HG03159 (cell line): ENCODE results near the gene PGAM5.

Source experiments
- ATAC-seq: cut with Tn5 transposase; IDR thresholded peaks from one replicate; pipeline ENCODE4 v1.9.1; 2021; ENCODE audit warnings: mild to moderate bottlenecking, moderate library complexity; ENCODE audit not compliant: unreplicated experiment

PGAM5 gene

DNA sequence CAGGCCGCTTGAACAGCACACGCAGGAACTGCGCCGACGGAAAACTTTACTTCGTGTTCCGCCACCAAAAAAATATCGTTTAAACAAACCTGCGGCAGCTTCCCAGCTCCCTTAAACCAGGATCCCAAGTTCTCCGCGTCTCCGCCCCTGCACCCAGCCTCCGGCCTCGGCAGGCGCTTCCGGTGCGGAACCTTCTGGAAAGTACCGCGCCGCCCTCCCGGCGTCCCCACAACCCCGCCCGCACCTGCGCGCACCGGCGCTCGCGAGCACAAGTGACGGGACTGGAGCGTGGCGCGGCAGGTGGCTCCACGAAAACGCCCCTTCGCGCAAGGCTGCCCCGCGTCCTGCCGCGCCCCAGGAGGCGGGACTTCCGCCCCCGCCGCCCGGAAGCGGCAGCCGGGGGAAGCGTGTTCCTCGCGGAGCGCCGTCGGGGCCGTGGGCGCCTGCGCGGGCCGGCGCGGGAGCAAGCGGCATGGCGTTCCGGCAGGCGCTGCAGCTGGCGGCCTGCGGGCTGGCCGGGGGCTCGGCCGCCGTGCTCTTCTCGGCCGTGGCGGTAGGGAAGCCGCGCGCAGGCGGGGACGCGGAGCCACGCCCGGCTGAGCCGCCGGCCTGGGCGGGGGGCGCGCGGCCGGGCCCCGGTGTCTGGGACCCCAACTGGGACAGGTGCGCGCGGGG, at the start of gene PGAM5:
Gene PGAM5 (plus strand): TSS at position 438 of the 675 bp plus-strand sequence. CDS start 35 bp downstream, at position 473.
- ATAC-seq: peak; percentile 90

- no peak for ATAC-seq
These were observed 49.6 kb upstream of the PGAM5 start for GRCh38 chr12:132660996-132661395.

DNA sequence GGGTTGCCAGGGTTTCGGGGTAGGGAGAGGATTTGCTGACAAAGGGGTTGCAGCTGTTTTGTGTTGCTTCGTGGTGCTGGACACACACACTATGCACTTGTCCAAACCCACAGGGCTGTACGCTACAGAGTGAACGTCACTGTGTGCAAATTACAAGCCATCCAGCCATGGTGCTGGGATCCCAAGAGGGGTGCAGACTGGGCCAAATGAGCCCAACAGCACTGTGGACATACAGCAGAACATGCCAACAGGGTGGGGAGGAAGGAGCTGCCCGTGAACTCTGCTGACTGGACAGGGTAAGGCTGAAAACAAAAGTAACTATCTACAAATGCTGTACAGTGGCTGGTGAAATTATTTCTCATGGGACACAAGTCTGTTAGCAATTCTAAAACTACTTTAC, 48.7 kb upstream of the PGAM5 start:
- no peak for ATAC-seq

DNA sequence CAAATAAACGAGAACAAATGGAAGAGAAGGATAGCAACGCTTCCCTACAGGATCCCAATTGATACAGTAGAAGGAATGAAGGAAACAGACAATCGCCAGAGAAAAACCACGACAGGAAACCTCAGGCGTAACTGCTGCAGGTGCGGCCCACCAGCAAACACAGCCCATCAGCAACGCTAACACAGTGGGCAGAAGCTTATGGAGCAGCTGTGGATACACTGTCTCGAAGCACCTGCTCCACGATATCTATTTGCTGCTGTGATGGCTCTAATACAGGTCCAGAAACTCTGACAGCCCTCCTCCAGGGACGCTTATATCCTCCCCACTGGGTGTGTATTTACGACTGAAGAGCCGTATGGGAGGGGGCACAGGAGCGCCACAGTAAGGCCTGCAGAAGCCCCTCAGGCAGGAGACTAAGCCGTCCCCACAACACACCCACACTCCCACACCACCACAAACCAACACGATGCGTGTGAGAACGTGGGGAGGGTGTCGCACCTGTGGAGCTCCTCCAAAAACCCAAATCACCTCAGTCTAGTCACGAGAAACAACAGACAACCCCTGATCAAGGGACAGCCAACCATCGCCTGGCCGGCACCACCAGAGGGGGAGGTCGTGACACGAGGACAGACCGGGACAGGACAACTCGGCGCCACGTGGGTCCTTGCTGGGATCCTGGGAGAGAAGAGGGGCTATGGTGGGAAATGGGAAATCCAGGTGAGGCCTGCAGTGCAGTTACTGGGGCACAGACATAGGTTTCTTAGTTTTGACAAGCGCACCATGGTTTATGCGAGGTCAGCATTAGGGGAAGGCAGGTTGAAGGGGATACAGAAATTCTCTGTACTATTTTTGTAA, 47.5 kb upstream of the PGAM5 start:
- ATAC-seq: no peak

DNA sequence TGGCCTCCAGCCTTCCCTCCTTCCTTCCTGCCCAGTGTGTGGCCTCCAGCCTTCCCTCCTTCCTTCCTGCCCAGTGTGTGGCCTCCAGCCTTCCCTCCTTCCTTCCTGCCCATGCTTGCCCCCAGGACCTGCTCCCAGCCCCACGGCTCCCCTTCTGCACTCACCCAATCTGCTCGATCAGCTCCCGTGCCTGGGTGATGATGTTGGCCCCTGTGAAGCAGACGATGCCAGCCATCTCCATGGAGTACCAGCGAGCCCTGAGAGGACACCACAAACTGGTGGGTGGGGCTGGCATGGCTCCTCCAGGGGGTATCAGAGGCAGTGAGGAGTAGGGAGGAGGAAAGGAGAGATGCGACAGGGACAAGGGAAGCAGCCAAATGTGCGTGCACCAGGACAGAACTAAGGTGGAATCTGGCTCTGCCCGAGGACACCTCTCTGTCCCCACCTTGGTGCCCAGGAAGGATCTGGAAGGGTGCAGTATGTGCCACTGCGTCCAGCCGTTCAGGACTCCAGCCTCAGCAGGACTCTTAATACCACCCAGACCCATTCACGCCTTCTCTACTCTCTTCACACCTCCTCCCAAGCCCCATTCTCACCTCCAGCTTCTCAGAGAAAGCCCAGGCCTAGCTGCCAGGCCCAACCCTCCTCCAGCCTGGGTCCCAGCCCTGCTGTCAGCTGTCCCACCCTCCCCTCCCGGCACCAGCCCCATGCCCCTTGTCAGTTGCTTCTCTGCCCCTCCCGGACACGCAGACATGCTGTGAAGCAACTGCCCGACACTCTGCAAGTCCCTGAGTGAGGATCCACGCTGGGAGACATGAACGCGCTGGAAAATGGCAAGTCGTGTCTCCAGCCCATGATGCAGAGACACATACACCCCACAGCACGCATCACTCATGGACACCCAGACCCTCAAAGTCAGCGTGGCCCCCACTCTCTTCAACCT, 46.2 kb upstream of the PGAM5 start:
- ATAC-seq: no peak

- no peak for ATAC-seq
These were observed 45.5 kb upstream of the PGAM5 start for GRCh38 chr12:132665149-132665491.

GRCh38 chr12:132665794-132666193, 44.8 kb upstream of the PGAM5 start:
- ATAC-seq: no peak

DNA sequence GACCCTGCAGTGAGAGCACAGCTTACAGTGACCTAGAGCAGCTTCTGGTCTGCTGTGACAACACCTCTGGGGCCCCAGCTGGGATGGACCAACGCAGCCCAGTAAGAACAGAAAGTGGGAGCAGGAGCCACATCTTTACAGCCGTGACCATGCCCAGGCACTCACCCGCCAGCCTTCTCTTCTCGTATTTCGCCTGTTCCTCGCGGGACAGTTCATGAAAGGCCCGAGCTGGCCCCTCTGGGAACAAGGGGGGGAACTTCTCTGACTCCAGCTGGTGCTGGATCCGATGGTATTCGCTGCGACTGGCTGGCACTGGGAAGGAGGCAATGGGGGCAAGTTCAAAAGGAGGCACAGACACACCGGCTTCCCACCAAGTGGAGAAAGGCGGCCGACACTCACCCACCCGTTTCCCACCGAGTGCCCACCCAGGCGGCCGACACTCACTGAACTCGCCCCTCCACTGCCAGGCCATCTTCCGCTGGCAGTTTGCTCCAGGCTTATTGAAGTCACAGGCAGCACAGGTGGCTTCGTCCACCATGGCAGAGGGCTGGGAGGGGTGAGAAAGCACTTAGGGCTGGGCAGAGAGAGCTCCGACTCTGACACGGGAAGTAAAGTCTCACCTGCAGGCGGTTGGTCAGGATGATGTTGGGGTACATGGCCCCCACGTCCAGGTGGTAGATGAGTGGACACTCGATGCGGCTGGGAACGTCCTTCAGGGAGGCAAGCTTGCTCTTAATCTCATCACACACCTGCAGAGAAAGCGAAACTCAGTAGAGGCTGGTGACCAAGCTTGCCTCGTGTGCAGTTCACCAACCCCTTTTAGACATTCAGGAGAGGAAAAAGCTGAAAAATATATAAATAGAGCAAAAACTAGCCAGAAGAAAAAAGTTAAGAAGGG, 42.2 kb upstream of the PGAM5 start:
- ATAC-seq: no peak

GRCh38 chr12:132669166-132669879, 41.3 kb upstream of the PGAM5 start:
- ATAC-seq: no peak

- ATAC-seq: no peak
These were observed 38.5 kb upstream of the PGAM5 start for GRCh38 chr12:132672116-132672515.

GRCh38 chr12:132672678-132673077, 38.0 kb upstream of the PGAM5 start:
- no peak for ATAC-seq

GRCh38 chr12:132673288-132674179, 37.1 kb upstream of the PGAM5 start:
- ATAC-seq: no peak

GRCh38 chr12:132674561-132674960, 36.1 kb upstream of the PGAM5 start:
- ATAC-seq: no peak

- ATAC-seq: no peak
These were observed 34.7 kb upstream of the PGAM5 start for GRCh38 chr12:132675757-132676432.

- no peak for ATAC-seq
These were observed 33.1 kb upstream of the PGAM5 start for GRCh38 chr12:132677492-132677891.

GRCh38 chr12:132685400-132685799, 25.2 kb upstream of the PGAM5 start:
- ATAC-seq: no peak

DNA sequence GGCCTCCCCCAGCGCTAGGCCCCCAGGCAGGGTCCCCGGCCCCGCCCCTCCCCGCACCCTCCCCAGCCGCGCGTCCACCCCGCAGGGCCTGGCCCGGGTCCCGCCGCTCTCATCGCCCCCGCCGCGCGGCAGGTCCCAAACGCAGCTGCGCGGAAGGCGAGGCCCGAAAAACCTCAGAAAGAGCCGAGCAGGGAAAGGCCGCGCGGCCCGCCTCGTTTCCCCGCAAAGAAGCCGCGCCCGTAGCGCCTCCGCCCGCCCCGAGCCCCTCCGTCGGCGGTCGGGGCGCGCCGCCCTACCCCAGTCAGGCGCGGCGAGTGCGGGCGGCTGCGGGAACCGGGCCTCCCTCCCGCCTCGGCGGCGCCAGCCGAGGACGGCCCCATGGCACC, 23.8 kb upstream of the PGAM5 start:
- peak; percentile 18 for ATAC-seq
